Activated CD4-positive, alpha-beta T cell treated with anti-CD3 and anti-CD28 coated beads for 36 hours (primary cell): ENCODE measurements around the gene MTMR8. TPM values are rescaled to one million over a fixed set of nuclear protein-coding genes. Genes with fewer than 3 reads are reported as not detected.
"Not testable (repeated sequence)": the region's sequence is repeated elsewhere in the genome, so short reads cannot be mapped to it uniquely, and the experiment has no call there.

Experiments
- ATAC-seq: fragments of 200-7000 bp; cut with Tn5 transposase; one replicate; pipeline ENCODE4 v1.10.0; 2021; ENCODE audit warnings: mild to moderate bottlenecking, moderate library complexity
- CTCF ChIA-PET: fragments of 350-600 bp; sonication (Branson Sonifier 250); formaldehyde crosslinking; loops from one replicate; lab custom pipeline; 2021; ENCODE audit warnings: antibody characterized with exemption; lab: Charles Lee
- POLR2A ChIA-PET: fragments of 350-600 bp; sonication (Branson Sonifier 250); formaldehyde crosslinking; loops from one replicate; lab custom pipeline; 2021; ENCODE audit warnings: antibody characterized with exemption, inconsistent platforms; lab: Charles Lee
- DNase-seq: peaks from one replicate; pipeline ENCODE4 v3.0.0-alpha.2; 2020
- H3K27ac Mint-ChIP-seq: one replicate; pipeline ENCODE4 v1.8.0; 2021; ENCODE audit warnings: mixed read lengths
- H3K27me3 Mint-ChIP-seq: one replicate; pipeline ENCODE4 v1.8.0; 2021; ENCODE audit warnings: mixed read lengths
- H3K36me3 Mint-ChIP-seq: one replicate; pipeline ENCODE4 v1.8.0; 2021; ENCODE audit warnings: low read depth, mixed read lengths
- H3K4me1 Mint-ChIP-seq: one replicate; pipeline ENCODE4 v1.8.0; 2021; ENCODE audit warnings: mixed read lengths
- H3K4me3 Mint-ChIP-seq: one replicate; pipeline ENCODE4 v1.8.0; 2021; ENCODE audit warnings: mild to moderate bottlenecking, moderate library complexity, mixed read lengths
- H3K9me3 Mint-ChIP-seq: one replicate; pipeline ENCODE4 v1.8.0; 2021; ENCODE audit warnings: low read depth, mixed read lengths
- intact Hi-C, 2 experiments: fragments of 100-400 bp; cut with DNase I in 1 of 2; cut with micrococcal nuclease in 1 of 2; formaldehyde crosslinking; loops; one replicate each; pipeline versions ENCODE4 v1.14.2 to v1.15.1; 2022 to 2024; cut with DNase I, micrococcal nuclease
- total RNA-seq, 2 experiments: library from RNA; stranded (reverse); gene quantifications; one replicate each; pipeline ENCODE4 v1.2.3, GENCODE V29; 2021

Gene MTMR8
- total RNA-seq, result 1 to 10 TPM; 3.4 to 4.1 TPM

DNA sequence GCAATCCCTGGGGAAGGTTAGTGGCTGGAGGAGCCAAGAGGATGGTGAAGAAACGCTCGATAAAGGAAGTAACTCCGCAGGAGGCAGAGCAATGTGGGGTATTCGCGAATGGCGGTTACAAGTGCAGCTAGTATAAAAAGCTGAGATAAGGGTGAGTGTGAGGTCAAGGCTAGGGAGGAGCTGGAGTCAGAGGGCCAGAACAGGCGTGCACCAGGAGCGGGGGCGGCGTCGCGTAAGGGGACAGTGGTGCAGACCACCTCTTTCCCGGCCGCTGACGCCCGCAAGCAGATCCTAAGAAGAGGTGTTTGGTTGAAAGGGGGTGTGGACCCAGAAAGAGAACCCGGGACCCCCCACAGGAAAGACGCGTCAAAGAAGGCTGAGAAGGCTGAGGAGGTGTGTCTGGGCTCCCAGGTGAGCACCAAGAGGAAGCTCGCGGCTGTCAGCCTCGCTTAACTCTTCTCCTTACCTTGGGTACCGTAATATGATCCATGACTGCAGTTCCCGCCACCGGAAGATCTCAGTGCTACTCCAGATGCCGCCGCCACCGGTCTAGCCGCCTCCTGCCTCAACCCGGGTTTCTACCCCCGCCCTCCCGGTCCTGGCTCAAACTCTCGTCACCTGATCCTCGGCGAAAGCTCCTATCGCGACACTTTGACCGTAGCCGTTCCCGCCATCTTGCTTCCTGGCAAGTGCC is at the start of gene MTMR8:
TSS of gene MTMR8 (minus strand) at position 579 of the 694 bp plus-strand sequence. CDS start at position 490, 89 bp downstream.
- DNase-seq (peak; percentile 88), ATAC-seq (peak; percentile 98)
- Mint-ChIP-seq H3K27ac (peak within 1 kb of the TSS; percentile 86), H3K4me3 (peak within 1 kb of the TSS; percentile 88), H3K27me3 (no peaks in the 10 kb centered on the region), H3K4me1 (peaks cover 28% of the 10 kb centered on the region), H3K36me3 (peaks cover 2% of the 10 kb centered on the region), H3K9me3 (no peaks in the 10 kb centered on the region)
- intact Hi-C loops, result loop anchor here (1.0 to 10.0 kb wide), 7 partner anchors 190 to 1139 kb away; partner anchors contain the start of genes AMER1 (in 2 of the 2), ZC4H2 (in 2 of the 2), LAS1L (in 1 of the 2) and SPIN4 (in 1 of the 2)
- CTCF ChIA-PET, result no interaction called here
- POLR2A ChIA-PET, result interaction anchor here (1.2 to 1.4 kb wide), 2 partner anchors 187 to 1140 kb away, joined by 3 to 4 read pairs; partner anchors contain the start of gene LAS1L

DNA sequence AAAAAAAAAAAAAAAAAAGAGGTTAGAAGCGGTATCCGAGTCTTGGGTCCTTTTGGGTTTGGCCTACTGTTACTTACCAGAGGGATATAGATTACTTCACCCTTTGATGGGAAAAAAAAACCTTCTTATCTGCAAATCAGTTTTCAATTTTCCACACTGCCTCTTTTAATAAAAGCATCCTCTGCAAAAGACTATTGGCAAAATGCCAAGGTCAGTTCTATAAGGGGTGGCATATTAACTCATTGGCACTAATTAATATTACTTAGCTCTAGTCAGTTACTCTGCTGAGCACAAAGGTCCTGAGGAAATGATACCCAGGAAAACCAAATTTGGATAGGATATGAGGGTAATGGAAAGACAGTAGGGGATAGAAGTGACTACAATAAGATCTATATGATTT is 44.3 kb upstream of the MTMR8 start:
- DNase-seq (no peak), ATAC-seq (no peak)
- Mint-ChIP-seq H3K9me3 (peaks cover 4% of the 10 kb centered on the region), H3K4me3 (no peak overlapping the region), H3K36me3 (no peaks in the 10 kb centered on the region), H3K4me1 (no peaks in the 10 kb centered on the region), H3K27ac (no peak overlapping the region), H3K27me3 (peaks cover 3% of the 10 kb centered on the region)
- ChIA-PET CTCF (no interaction called here), POLR2A (no interaction called here)
- intact Hi-C loops, result no loop called here

DNA sequence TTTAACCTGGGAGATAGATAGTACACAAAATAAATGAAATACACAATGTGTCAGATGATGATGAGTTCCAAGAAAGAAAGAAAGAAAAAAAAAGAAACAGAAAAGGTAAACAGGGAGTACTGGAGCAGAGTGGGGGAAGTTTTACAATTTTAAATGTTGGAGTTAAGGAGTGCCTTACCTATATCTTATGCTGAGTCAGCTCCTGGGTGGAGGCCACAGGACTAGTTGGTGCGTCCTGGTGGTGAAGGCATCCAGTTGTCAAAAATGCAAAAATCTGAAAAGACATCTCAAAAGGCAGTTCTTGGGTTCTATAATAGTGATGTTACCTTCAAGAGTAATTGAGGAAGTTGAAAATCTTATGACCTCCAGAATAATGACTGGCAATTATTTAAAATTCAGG is 42.4 kb upstream of the MTMR8 start:
- H3K27ac Mint-ChIP-seq, result no peak overlapping the region
- H3K4me1 Mint-ChIP-seq, result no peaks in the 10 kb centered on the region
- no peak for DNase-seq

DNA sequence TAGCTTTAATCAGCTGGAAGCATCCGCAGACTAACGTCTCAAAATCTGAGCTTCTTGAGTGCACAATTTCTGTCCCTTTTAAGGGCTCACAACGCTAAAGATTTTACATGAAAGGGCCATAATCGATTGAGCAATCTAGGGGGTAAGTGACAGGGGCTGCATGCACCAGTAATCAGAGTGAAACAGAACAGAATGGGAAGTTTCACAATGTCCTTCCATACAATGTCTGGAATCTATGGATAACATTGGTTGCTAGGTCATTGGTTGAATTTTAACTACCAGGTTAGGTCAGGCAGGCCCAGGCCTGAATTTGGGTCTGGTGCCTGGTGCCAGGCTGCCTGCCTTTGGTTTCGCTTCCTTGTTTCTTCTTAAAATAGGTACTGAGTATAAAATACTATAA is 42.0 kb upstream of the MTMR8 start:
- H3K4me1 Mint-ChIP-seq, result no peaks in the 10 kb centered on the region
- H3K9me3 Mint-ChIP-seq, result peaks cover 4% of the 10 kb centered on the region
- no peaks in the 10 kb centered on the region for H3K36me3 Mint-ChIP-seq
- H3K4me3 Mint-ChIP-seq, result no peak overlapping the region
- CTCF ChIA-PET, result no interaction called here
- intact Hi-C loops, result no loop called here
- no peak for DNase-seq
- POLR2A ChIA-PET, result no interaction called here
- no peak overlapping the region for H3K27ac Mint-ChIP-seq
- no peak for ATAC-seq
- peaks cover 3% of the 10 kb centered on the region for H3K27me3 Mint-ChIP-seq

More for the DNA sequence above, 42.4 kb upstream of the MTMR8 start:
- POLR2A ChIA-PET, result no interaction called here
- intact Hi-C loops, result no loop called here
- H3K36me3 Mint-ChIP-seq, result no peaks in the 10 kb centered on the region
- H3K4me3 Mint-ChIP-seq, result no peak overlapping the region
- ATAC-seq, result no peak
- H3K9me3 Mint-ChIP-seq, result peaks cover 4% of the 10 kb centered on the region
- CTCF ChIA-PET, result no interaction called here
- H3K27me3 Mint-ChIP-seq, result peaks cover 3% of the 10 kb centered on the region

DNA sequence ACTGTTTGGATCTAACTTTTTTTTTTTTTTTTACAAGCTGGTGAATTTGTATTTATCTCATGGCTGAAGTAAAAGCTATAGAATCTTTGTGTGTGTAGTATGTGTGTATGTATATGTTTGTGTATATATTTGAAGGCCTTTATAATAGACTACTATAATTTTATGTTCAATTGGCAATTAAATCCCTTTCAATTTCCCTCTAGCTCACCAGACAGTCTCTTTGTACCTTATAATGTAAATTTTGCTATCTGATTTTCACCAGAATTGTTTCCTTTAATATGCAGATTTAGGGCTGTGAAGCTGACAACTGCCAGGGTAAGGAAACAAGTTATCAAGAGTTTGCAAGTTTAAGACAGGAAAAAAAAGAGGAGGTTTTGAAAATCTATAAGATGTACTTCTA is 33.1 kb upstream of the MTMR8 start:
- intact Hi-C loops, result no loop called here
- Mint-ChIP-seq H3K36me3 (no peaks in the 10 kb centered on the region), H3K4me3 (no peak overlapping the region), H3K27ac (no peak overlapping the region), H3K9me3 (no peaks in the 10 kb centered on the region), H3K4me1 (peaks cover 4% of the 10 kb centered on the region), H3K27me3 (no peaks in the 10 kb centered on the region)
- ATAC-seq (no peak), DNase-seq (no peak)
- ChIA-PET POLR2A (interaction anchor here (0.9 kb wide), 1 partner anchor 223 kb away, joined by 5 read pairs; the partner anchor contains the start of gene AMER1), CTCF (no interaction called here)

DNA sequence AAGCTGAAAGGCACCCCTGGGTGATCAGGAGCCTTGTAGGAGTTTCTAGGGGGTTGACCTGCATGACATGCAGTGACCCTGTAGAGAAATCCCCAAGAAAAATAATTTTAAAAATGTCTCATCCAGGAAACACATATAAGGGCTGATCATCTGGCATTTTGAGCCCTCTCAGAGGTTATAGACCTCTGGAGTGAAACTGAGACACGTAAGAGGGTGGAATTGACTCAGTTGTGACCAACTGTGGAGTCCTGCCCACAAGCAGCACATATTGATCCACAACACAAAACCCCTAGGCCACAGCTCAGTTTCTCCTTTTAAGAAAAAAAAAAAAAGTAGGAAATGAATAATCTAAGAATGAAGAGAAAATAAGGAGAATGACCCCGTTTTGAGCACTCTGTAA is 32.5 kb upstream of the MTMR8 start:
- ATAC-seq, result peak; percentile 79
- no peaks in the 10 kb centered on the region for H3K36me3 Mint-ChIP-seq
- H3K27ac Mint-ChIP-seq, result no peak overlapping the region
- H3K4me1 Mint-ChIP-seq, result peaks cover 4% of the 10 kb centered on the region
- peak; percentile 5 for DNase-seq
- ChIA-PET POLR2A (interaction anchor here (0.9 kb wide), 1 partner anchor 223 kb away, joined by 5 read pairs; the partner anchor contains the start of gene AMER1), CTCF (no interaction called here)
- no peaks in the 10 kb centered on the region for H3K27me3 Mint-ChIP-seq
- no peak overlapping the region for H3K4me3 Mint-ChIP-seq
- H3K9me3 Mint-ChIP-seq, result no peaks in the 10 kb centered on the region
- intact Hi-C loops, result no loop called here

DNA sequence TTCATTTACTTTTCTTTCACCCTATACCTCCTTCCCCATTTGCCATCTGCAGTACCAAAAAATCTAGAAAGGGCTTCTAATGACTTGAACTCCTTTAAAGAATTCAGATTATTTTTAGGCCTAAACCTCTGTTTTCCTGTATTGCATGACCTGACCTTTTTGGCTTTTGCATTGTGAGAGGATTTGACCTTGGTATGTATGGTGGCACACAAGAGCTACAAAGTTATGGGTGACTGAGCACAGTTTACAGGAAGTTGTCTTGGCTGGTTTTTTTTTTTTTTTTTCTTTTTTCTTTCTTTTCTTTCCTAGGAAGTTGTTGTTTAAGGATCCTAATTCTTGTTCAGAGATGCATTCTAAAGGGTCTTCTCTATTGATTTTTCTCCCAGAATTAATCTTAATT is 32.0 kb upstream of the MTMR8 start:
- peaks cover 4% of the 10 kb centered on the region for H3K4me1 Mint-ChIP-seq
- no peaks in the 10 kb centered on the region for H3K36me3 Mint-ChIP-seq
- no peaks in the 10 kb centered on the region for H3K27me3 Mint-ChIP-seq
- DNase-seq (no peak), ATAC-seq (no peak)
- intact Hi-C loops, result no loop called here
- H3K27ac Mint-ChIP-seq, result no peak overlapping the region
- CTCF ChIA-PET, result no interaction called here
- H3K9me3 Mint-ChIP-seq, result no peaks in the 10 kb centered on the region
- no peak overlapping the region for H3K4me3 Mint-ChIP-seq
- POLR2A ChIA-PET, result interaction anchor here (0.9 kb wide), 1 partner anchor 222 kb away, joined by 5 read pairs; the partner anchor contains the start of gene AMER1

DNA sequence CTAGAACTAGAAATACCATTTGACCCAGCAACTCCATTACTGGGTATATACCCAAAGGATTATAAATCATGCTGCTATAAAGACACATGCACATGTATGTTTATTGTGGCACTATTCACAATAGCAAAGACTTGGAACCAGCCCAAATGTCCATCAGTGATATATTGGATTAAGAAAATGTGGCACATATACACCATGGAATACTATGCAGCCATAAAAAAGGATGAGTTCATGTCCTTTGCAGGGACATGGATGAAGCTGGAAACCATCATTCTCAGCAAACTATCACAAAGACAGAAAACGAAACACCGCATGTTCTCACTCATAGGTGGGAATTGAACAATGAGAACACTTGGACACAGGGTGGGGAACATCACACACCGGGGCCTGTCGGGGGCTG is 14.5 kb upstream of the MTMR8 start:
- intact Hi-C loops, CTCF ChIA-PET, DNase-seq, ATAC-seq, H3K4me3 Mint-ChIP-seq, H3K27ac Mint-ChIP-seq, H3K4me1 Mint-ChIP-seq, H3K9me3 Mint-ChIP-seq, POLR2A ChIA-PET, H3K27me3 Mint-ChIP-seq, H3K36me3 Mint-ChIP-seq: not testable (repeated sequence)

DNA sequence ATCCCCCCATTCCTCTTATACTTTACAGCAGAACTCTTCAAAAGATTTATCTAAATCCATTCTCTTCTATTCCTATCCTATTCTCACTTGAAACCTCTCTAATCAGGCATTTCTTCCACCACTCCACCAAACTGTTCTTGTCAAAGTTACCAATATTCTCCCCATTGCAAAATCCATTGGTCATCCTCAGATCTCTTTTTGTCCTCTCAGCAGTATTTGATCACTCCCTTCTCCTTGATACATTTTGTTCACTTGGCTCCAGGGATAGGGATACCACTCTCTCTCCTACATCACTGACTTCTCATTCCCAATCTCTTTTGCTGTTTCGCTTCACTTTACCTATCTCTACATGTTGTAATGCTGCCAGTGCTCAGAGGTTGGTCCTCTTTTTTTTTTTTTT is 2.8 kb upstream of the MTMR8 start:
- intact Hi-C loops, result loop anchor here (5.0 to 10.0 kb wide), 3 partner anchors 577 to 643 kb away; partner anchors contain the start of gene ZC4H2 (in 2 of the 2)
- Mint-ChIP-seq H3K27ac (no peak overlapping the region), H3K9me3 (no peaks in the 10 kb centered on the region), H3K27me3 (no peaks in the 10 kb centered on the region), H3K4me1 (peaks cover 19% of the 10 kb centered on the region), H3K4me3 (no peak overlapping the region), H3K36me3 (peaks cover 2% of the 10 kb centered on the region)
- no peak for DNase-seq
- ChIA-PET POLR2A (no interaction called here), CTCF (no interaction called here)
- ATAC-seq, result no peak

DNA sequence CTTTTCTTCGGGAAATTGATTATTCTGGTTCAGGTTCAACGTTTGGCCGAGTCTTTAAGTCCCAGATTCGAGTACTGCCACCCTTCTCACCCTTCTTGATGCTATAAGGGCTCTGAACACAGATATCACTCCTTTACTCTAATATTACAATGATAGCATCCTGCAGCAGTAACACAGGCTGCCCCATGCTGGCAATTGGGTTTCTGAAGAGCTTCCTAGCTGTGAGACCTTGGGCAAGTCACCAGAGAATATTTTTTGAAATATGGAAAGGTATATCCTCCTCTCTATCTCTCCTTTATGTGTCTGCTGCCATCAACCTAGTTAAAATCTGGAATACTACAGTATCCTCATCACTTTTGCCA is 297 bp upstream of the MTMR8 start:
- CTCF ChIA-PET, result no interaction called here
- H3K4me1 Mint-ChIP-seq, result peaks cover 28% of the 10 kb centered on the region
- H3K27me3 Mint-ChIP-seq, result no peaks in the 10 kb centered on the region
- H3K27ac Mint-ChIP-seq, result peak overlapping the region; percentile 86
- intact Hi-C loops, result loop anchor here (1.0 to 10.0 kb wide), 7 partner anchors 190 to 1139 kb away; partner anchors contain the start of genes AMER1 (in 2 of the 2), ZC4H2 (in 2 of the 2), LAS1L (in 1 of the 2) and SPIN4 (in 1 of the 2)
- H3K4me3 Mint-ChIP-seq, result peak overlapping the region; percentile 88
- peaks cover 2% of the 10 kb centered on the region for H3K36me3 Mint-ChIP-seq
- peak; percentile 34 for ATAC-seq
- DNase-seq, result peak; percentile 6
- POLR2A ChIA-PET, result interaction anchor here (0.6 to 1.4 kb wide), 3 partner anchors 188 to 1139 kb away, joined by 3 to 4 read pairs (median 4); partner anchors contain the start of gene LAS1L
- H3K9me3 Mint-ChIP-seq, result no peaks in the 10 kb centered on the region

DNA sequence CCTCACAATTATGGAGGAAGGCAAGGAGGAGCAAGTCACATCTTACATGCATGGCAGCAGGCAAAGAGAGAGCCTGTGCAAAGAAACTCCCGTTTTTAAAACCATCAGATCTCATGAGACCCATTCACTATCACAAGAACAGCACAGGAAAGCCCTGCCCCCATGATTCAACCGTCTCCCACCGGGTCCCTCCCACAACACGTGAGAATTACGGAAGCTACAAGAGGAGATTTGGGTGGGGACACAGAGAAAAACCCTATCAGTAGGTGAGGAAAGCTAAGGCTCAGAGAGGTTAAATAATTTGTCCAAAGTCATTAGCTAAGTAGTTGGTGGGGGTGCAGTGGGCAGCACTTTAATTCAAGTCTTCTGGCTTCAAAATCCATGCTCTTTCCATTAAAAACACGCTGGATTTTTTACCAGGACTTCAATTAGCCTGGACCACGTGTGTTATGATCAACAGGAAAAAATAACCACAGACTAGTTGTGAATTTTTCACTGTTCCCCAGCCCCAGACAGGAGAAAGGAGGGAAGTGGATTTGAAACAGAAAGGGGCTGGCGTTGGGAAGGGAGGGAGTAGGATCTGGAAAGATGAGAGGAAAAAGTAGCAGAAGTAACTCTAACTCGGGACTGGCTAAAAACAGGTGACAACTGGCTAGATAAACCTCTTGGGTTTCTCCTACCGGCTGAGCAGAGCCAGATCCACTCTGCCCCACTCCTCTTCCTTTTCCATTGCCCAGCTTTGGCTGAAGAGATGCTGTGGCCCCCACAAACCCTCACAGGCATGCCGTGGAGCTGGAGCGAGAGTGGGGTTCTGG is 986 bp downstream of the MTMR8 start:
- Mint-ChIP-seq H3K27me3 (no peaks in the 10 kb centered on the region), H3K36me3 (peaks cover 2% of the 10 kb centered on the region), H3K4me1 (peaks cover 28% of the 10 kb centered on the region), H3K27ac (peak overlapping the region; percentile 86), H3K4me3 (peak overlapping the region; percentile 88), H3K9me3 (no peaks in the 10 kb centered on the region)
- no peak for DNase-seq
- POLR2A ChIA-PET, result interaction anchor here (1.2 to 1.4 kb wide), 2 partner anchors 187 to 1140 kb away, joined by 3 to 4 read pairs; partner anchors contain the start of gene LAS1L
- ATAC-seq, result peak; percentile 13
- CTCF ChIA-PET, result no interaction called here
- intact Hi-C loops, result loop anchor here (2.0 to 10.0 kb wide), 4 partner anchors 581 to 1043 kb away; partner anchors contain the start of genes SPIN4 (in 1 of the 2), ZC3H12B (in 1 of the 2) and ZC4H2 (in 1 of the 2)
